Adrenal gland (tissue), 12 donors: ENCODE data around the gene BBS1. TPM values are rescaled to one million over a fixed set of nuclear protein-coding genes. Genes with fewer than 3 reads are reported as not detected.

Experiments
- DNase-seq, 7 donors: peaks; one replicate each; pipeline ENCODE4 v3.0.0-alpha.2; 2019 to 2020
- H3K27ac ChIP-seq, 5 donors: fragments of 200-600 bp; sonication (generic) in 4 of 5; 1 replicate in 3 of 5; 2 replicates in 2 of 5; pipeline versions ENCODE4 v1.5.1 to v1.8.0; 2016 to 2020; ENCODE audit warnings: mild to moderate bottlenecking in 1 of 5
- H3K27me3 ChIP-seq: fragments of 200-600 bp; 2 replicates; pipeline ENCODE4 v1.8.0; 2021
- H3K36me3 ChIP-seq, 2 donors: fragments of 200-600 bp; replicated peaks in 1 of 2; 1 replicate in 1 of 2; 2 replicates in 1 of 2; pipeline versions ENCODE4 v1.5.1 to v1.8.0; 2018 to 2022
- H3K4me1 ChIP-seq, 2 donors: fragments of 200-600 bp; replicated peaks in 1 of 2; 1 replicate in 1 of 2; 2 replicates in 1 of 2; pipeline versions ENCODE4 v1.5.1 to v1.8.0; 2018 to 2021
- H3K4me3 ChIP-seq, 4 donors: fragments of 200-600 bp; sonication (generic) in 3 of 4; one replicate each; pipeline ENCODE4 v1.5.1; 2016 to 2018
- H3K9me3 ChIP-seq, 3 donors: fragments of 200-600 bp; sonication (generic) in 1 of 3; replicated peaks in 1 of 3; 1 replicate in 2 of 3; 2 replicates in 1 of 3; pipeline versions ENCODE4 v1.5.1 to v1.8.0; 2016 to 2021
- CTCF ChIP-seq, 6 experiments: fragments of 450-650 bp in 4 of 6; fragments of 200-600 bp in 2 of 6; sonication (generic) in 1 of 6; IDR thresholded peaks; 1 replicate in 5 of 6; 2 replicates in 1 of 6; pipeline versions ENCODE4 v1.5.1 to v1.8.0; 2016 to 2021; ENCODE audit warnings: antibody characterized with exemption in 6 of 6, mild to moderate bottlenecking in 2 of 6, moderate library complexity in 1 of 6
- POLR2A ChIP-seq, 2 donors: fragments of 450-650 bp; IDR thresholded peaks; one replicate each; pipeline ENCODE4 v1.6.1; 2017; ENCODE audit warnings: antibody characterized with exemption in 2 of 2, mild to moderate bottlenecking in 2 of 2, moderate library complexity in 1 of 2
- WGBS, 4 donors: extraction: QIAGEN DNeasy Blood & Tissue Kit in 2 of 4; methylation state at CpG; one replicate each; pipeline versions ENCODE4 v1.1.5 to v1.1.7; 2013 to 2017; 5-methylcytosine and 5-hydroxymethylcytosine counted together
- intact Hi-C, 2 donors: fragments of 100-400 bp; cut with DNase I; formaldehyde crosslinking; loops; one replicate each; pipeline versions ENCODE4 v1.14.1 to v1.15.0; 2022 to 2023
- polyA plus RNA-seq, 3 donors: library from polyadenylated mRNA; stranded (reverse); fragments of 200-250 nt in 2 of 3; fragments of 350-450 nt in 1 of 3; fragmentation: Illumina TruSeq in 1 of 3; extraction: RNeasy Lipid Tissue Mini Kit (QIAGEN cat#74804) in 1 of 3; gene quantifications; one replicate each; pipeline ENCODE4 v1.2.3, GENCODE V29; 2013 to 2014
- total RNA-seq, 9 donors: library from RNA; depleted of rRNA in 4 of 9; stranded (reverse); fragments of >200 nt in 4 of 9; fragments of 120-200 nt in 1 of 9; fragmentation: NEBNext Ultra II Directional in 1 of 9; extraction: Animal tissue kit (Norgen Biotek cat#: 25700) in 1 of 9; gene quantifications; one replicate each; pipeline versions ENCODE4 v1.1.0 to v1.2.4, GENCODE V29; 2013 to 2023
- donor health status: healthy with polysubstance abuse.
- donor health status: Bipolar disorder and iron deficiency.
- donor health status: DM: yes; HTN: yes; CAD: no.
- donor health status: DM: no; HTN: no; CAD: no.
- donor health status: DM: no; HTN: no; CAD: no.
- donor health status: DM: yes; HTN: yes; CAD: no.

BBS1 gene
- total and polyA plus RNA-seq, 12 donors = 24.1 to 132 (median 50.5) TPM

- Histone ChIP-seq H3K9me3 (no peaks in the 10 kb centered on the region), H3K4me1 (peaks cover 8 to 16% of the 10 kb centered on the region in 2 donors), H3K27ac (peak within 1 kb of the TSS; percentile 70 to 98 (median 94)), H3K27me3 (no peaks in the 10 kb centered on the region), H3K36me3 (peaks cover 0 to 5% of the 10 kb centered on the region in 2 donors), H3K4me3 (peak within 1 kb of the TSS; percentile 53 to 89 (median 71))
- DNase-seq = peak; percentile 98 to 99 (median 98)
- TF ChIP-seq CTCF (IDR thresholded peaks at IDR 0.05) (peak in 1 of 6 experiments; percentile 5), POLR2A (IDR thresholded peaks at IDR 0.05) (peak; percentile 88 to 96)
- intact Hi-C loops = loop anchor here in 1 of 2 donors (10.0 kb wide), 1 partner anchor 64 kb away; the partner anchor contains the start of genes ACTN3 and ZDHHC24
- 0 to 2% (median 1%) methylated on average over 5 to 62 of the region's 62 CpGs for WGBS, 4 donors
These were observed 30.1 kb upstream of the BBS1 start, which contains the start of gene DPP3 for GRCh38 chr11:66480117-66480938. Gene DPP3, plus strand, starts transcription at chr11:66480434. Its CDS starts 1,767 bp downstream, at chr11:66482201.

- Histone ChIP-seq H3K36me3 (peaks cover 0 to 17% of the 10 kb centered on the region in 2 donors), H3K27me3 (no peaks in the 10 kb centered on the region), H3K9me3 (no peaks in the 10 kb centered on the region), H3K27ac (no peak overlapping the region), H3K4me3 (no peak overlapping the region), H3K4me1 (peaks cover 5 to 8% of the 10 kb centered on the region in 2 donors)
- DNase-seq = no peak
- intact Hi-C loops = loop anchor here in 1 of 2 donors (10.0 kb wide), 1 partner anchor 60 kb away; the partner anchor contains the start of genes ACTN3 and ZDHHC24
- TF ChIP-seq CTCF (IDR thresholded peaks at IDR 0.05) (no peak), POLR2A (IDR thresholded peaks at IDR 0.05) (no peak)
- WGBS, 4 donors = 79 to 87% (median 86%) methylated on average over 6 to 7 of the region's 7 CpGs
These were observed 25.5 kb upstream of the BBS1 start for GRCh38 chr11:66484806-66485380.

GRCh38 chr11:66488957-66489356 is 21.5 kb upstream of the BBS1 start:
- no peak overlapping the region for H3K27ac ChIP-seq
- peaks cover 0 to 26% of the 10 kb centered on the region in 2 donors for H3K36me3 ChIP-seq
- no peaks in the 10 kb centered on the region for H3K4me1 ChIP-seq
- intact Hi-C loops = loop anchor here in 1 of 2 donors (10.0 kb wide), 1 partner anchor 56 kb away; the partner anchor contains the start of genes ACTN3 and ZDHHC24
- H3K9me3 ChIP-seq = no peaks in the 10 kb centered on the region
- DNase-seq = no peak
- no peak overlapping the region for H3K4me3 ChIP-seq
- WGBS, 4 donors = 93 to 99% (median 94%) methylated on average over 9 to 10 of the region's 10 CpGs
- H3K27me3 ChIP-seq = no peaks in the 10 kb centered on the region
- TF ChIP-seq CTCF (IDR thresholded peaks at IDR 0.05) (no peak), POLR2A (IDR thresholded peaks at IDR 0.05) (no peak)

- Histone ChIP-seq H3K9me3 (no peaks in the 10 kb centered on the region), H3K4me3 (no peak overlapping the region), H3K36me3 (peaks cover 0 to 23% of the 10 kb centered on the region in 2 donors), H3K4me1 (no peaks in the 10 kb centered on the region), H3K27ac (no peak overlapping the region), H3K27me3 (no peaks in the 10 kb centered on the region)
- TF ChIP-seq POLR2A (IDR thresholded peaks at IDR 0.05) (no peak), CTCF (IDR thresholded peaks at IDR 0.05) (no peak)
- no peak for DNase-seq
- WGBS, 4 donors = 94 to 96% methylated on average over 7 of the region's 7 CpGs; no CpG with 5 or more reads in 2 of the 4 donors
- intact Hi-C loops = loop anchor here in 1 of 2 donors (10.0 kb wide), 1 partner anchor 55 kb away; the partner anchor contains the start of genes ACTN3 and ZDHHC24
These were observed 20.8 kb upstream of the BBS1 start for GRCh38 chr11:66489636-66490035.
